MM.1S (cell line): ENCODE results near the gene PPP3R1.

Experiments
- EZH2 ChIP-seq: fragments of 300-600 bp; sonication (generic); optimal IDR thresholded peaks from 2 replicates; pipeline ENCODE3; 2017; ENCODE audit warnings: low read depth, mild to moderate bottlenecking, antibody characterized with exemption, low read length, mixed read lengths
- EZH2phosphoT487 ChIP-seq: fragments of 300-600 bp; sonication (generic); IDR thresholded peaks from 2 replicates; pipeline ENCODE4 v1.6.1; 2018; ENCODE audit warnings: antibody characterized with exemption, low read length
- TF ChIP-seq, protein P1 (sequence below): fragments of 300-600 bp; sonication (generic); IDR thresholded peaks from 2 replicates; pipeline ENCODE4 v1.5.1; 2016; ENCODE audit warnings: antibody characterized with exemption, low read length, mixed read lengths

DNA sequence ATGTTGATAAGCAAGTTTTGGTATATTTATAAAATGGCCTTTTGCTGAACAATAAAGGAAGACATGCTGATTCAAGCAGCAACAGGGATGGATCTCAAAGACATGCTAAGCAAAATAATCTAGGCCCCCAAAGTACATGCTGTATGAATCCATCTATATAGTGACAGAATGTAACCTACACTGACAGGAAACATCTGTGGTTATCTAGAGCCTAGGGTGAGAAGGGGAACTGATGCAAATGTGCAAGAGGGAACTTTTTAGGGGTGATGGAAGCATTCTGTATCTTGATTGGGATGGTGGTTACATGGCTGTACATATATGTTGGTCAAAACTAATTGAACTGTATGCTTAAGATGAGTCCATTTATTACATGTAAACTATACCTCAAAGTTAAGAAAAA is 43.2 kb upstream of the PPP3R1 start:
- TF ChIP-seq, protein P1, sequence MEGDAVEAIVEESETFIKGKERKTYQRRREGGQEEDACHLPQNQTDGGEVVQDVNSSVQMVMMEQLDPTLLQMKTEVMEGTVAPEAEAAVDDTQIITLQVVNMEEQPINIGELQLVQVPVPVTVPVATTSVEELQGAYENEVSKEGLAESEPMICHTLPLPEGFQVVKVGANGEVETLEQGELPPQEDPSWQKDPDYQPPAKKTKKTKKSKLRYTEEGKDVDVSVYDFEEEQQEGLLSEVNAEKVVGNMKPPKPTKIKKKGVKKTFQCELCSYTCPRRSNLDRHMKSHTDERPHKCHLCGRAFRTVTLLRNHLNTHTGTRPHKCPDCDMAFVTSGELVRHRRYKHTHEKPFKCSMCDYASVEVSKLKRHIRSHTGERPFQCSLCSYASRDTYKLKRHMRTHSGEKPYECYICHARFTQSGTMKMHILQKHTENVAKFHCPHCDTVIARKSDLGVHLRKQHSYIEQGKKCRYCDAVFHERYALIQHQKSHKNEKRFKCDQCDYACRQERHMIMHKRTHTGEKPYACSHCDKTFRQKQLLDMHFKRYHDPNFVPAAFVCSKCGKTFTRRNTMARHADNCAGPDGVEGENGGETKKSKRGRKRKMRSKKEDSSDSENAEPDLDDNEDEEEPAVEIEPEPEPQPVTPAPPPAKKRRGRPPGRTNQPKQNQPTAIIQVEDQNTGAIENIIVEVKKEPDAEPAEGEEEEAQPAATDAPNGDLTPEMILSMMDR: no peak
- TF ChIP-seq EZH2 (no peak), EZH2phosphoT487 (no peak)
